Measurements from ENCODE around the gene SERPINE3.

SERPINE3 gene
- long read RNA-seq: 0 reads

- H3K27me3 ChIP-seq (ENCODE audit: insufficient read depth, poor library complexity, severe bottlenecking): no peaks in the 10 kb centered on the region
- TF ChIP-seq POLR2AphosphoS5 (IDR thresholded peaks at IDR 0.05; ENCODE audit: low read depth) (no peak), REST (IDR thresholded peaks at IDR 0.05; ENCODE audit: insufficient replicate concordance, low read depth) (no peak), CTCF (IDR thresholded peaks at IDR 0.05; ENCODE audit: insufficient read depth, low read length) (no peak), SPI1 (IDR thresholded peaks at IDR 0.05; ENCODE audit: borderline replicate concordance, low read depth) (no peak), GABPA (IDR thresholded peaks at IDR 0.05; ENCODE audit: low read depth) (no peak)
- no peak for DNase-seq (ENCODE audit: low read depth in 1 of 2, low spot score in 1 of 2)
- no peak within 1 kb of the TSS for H3K27ac ChIP-seq (replicated peaks)
- no peak within 1 kb of the TSS for H3K4me3 ChIP-seq (replicated peaks; ENCODE audit: insufficient read depth, low read length)
Observed at GRCh38 chr13:51339354-51339753, at the start of gene SERPINE3. SERPINE3 (plus strand) TSS chr13:51339691; CDS start chr13:51341092, 1,401 bp downstream.

- TF ChIP-seq SPI1 (IDR thresholded peaks at IDR 0.05; ENCODE audit: borderline replicate concordance, low read depth): no peak
- no peak for TF ChIP-seq GABPA (IDR thresholded peaks at IDR 0.05; ENCODE audit: low read depth)
- no peak for TF ChIP-seq REST (IDR thresholded peaks at IDR 0.05; ENCODE audit: insufficient replicate concordance, low read depth)
- no peak for TF ChIP-seq POLR2AphosphoS5 (IDR thresholded peaks at IDR 0.05; ENCODE audit: low read depth)
- Histone ChIP-seq H3K27ac (replicated peaks) (no peak overlapping the region), H3K4me3 (replicated peaks; ENCODE audit: insufficient read depth, low read length) (no peak overlapping the region), H3K27me3 (ENCODE audit: insufficient read depth, poor library complexity, severe bottlenecking) (peaks cover 3% of the 10 kb centered on the region)
- DNase-seq (ENCODE audit: low read depth in 1 of 2, low spot score in 1 of 2): no peak
Observed at GRCh38 chr13:51291341-51291740, 48.1 kb upstream of the SERPINE3 start.

GRCh38 chr13:51292000-51292565 is 47.4 kb upstream of the SERPINE3 start:
- Histone ChIP-seq H3K4me3 (replicated peaks; ENCODE audit: insufficient read depth, low read length) (no peak overlapping the region), H3K27me3 (ENCODE audit: insufficient read depth, poor library complexity, severe bottlenecking) (peaks cover 3% of the 10 kb centered on the region), H3K27ac (replicated peaks) (no peak overlapping the region)
- TF ChIP-seq REST (IDR thresholded peaks at IDR 0.05; ENCODE audit: insufficient replicate concordance, low read depth): no peak
- no peak for TF ChIP-seq SPI1 (IDR thresholded peaks at IDR 0.05; ENCODE audit: borderline replicate concordance, low read depth)
- no peak for TF ChIP-seq GABPA (IDR thresholded peaks at IDR 0.05; ENCODE audit: low read depth)
- TF ChIP-seq CTCF (IDR thresholded peaks at IDR 0.05; ENCODE audit: insufficient read depth, low read length): no peak
- no peak for TF ChIP-seq POLR2AphosphoS5 (IDR thresholded peaks at IDR 0.05; ENCODE audit: low read depth)
- DNase-seq (ENCODE audit: low read depth in 1 of 2, low spot score in 1 of 2): no peak

Data from HL-60 (cell line).